ENCODE measurements around the gene TMEM132C.

- no peak for TF ChIP-seq CTCF (IDR thresholded peaks at IDR 0.05)
- TF ChIP-seq USF2 (IDR thresholded peaks at IDR 0.05; ENCODE audit: borderline replicate concordance, low read depth, low read length) = no peak
- TF ChIP-seq USF1 (IDR thresholded peaks at IDR 0.05; ENCODE audit: borderline replicate concordance, low read depth) = no peak
- TF ChIP-seq EZH2phosphoT487 (IDR thresholded peaks at IDR 0.05; ENCODE audit: borderline replicate concordance, low read depth) = no peak
Measured at GRCh38 chr12:128245905-128246304, 21.1 kb upstream of the TMEM132C start.

Data from SK-N-SH (cell line).